Left lung (tissue), 10 donors: ENCODE results near the gene ARL16. TPM values are rescaled to one million over a fixed set of nuclear protein-coding genes. Genes with fewer than 3 reads are reported as not detected.

Experiments
- ATAC-seq: fragments of 200-7000 bp; cut with Tn5 transposase; one replicate; pipeline ENCODE4 v1.9.1; 2020; ENCODE audit warnings: moderate library complexity
- DNase-seq, 4 donors: peaks; one replicate each; pipeline ENCODE4 v3.0.0-alpha.2; 2013 to 2020
- H3K27ac ChIP-seq, 2 donors: fragments of 200-600 bp; sonication (generic) in 1 of 2; one replicate each; pipeline versions ENCODE4 v1.5.0 to v1.8.0; 2020 to 2021
- H3K27me3 ChIP-seq, 2 donors: fragments of 200-600 bp; sonication (generic) in 1 of 2; one replicate each; pipeline versions ENCODE4 v1.5.0 to v1.8.0; 2020 to 2021
- H3K36me3 ChIP-seq, 2 donors: fragments of 200-600 bp; sonication (generic) in 1 of 2; one replicate each; pipeline versions ENCODE4 v1.5.0 to v1.8.0; 2020 to 2021
- H3K4me1 ChIP-seq, 2 donors: fragments of 200-600 bp; one replicate each; pipeline ENCODE4 v1.8.0; 2021
- H3K4me3 ChIP-seq, 2 donors: fragments of 200-600 bp; sonication (generic) in 1 of 2; one replicate each; pipeline versions ENCODE4 v1.5.0 to v1.8.0; 2020 to 2021; ENCODE audit warnings: mild to moderate bottlenecking in 1 of 2
- H3K9me3 ChIP-seq, 2 donors: fragments of 200-600 bp; sonication (generic) in 1 of 2; one replicate each; pipeline versions ENCODE4 v1.5.0 to v1.8.0; 2020 to 2021
- CTCF ChIP-seq, 2 donors: fragments of 200-600 bp; sonication (generic) in 1 of 2; IDR thresholded peaks; one replicate each; pipeline versions ENCODE4 v1.5.0 to v1.8.0; 2021; ENCODE audit warnings: antibody characterized with exemption in 2 of 2
- intact Hi-C, 2 donors: fragments of 100-400 bp; cut with DNase I; formaldehyde crosslinking; loops; one replicate each; pipeline versions ENCODE4 v1.11.2 to v1.14.2; 2022
- polyA plus RNA-seq, 6 donors: library from polyadenylated mRNA; unstranded; fragments of 120-200 nt; gene quantifications; one replicate each; pipeline ENCODE4 v1.2.1, GENCODE V29; 2013; ENCODE audit not compliant: insufficient read length in 6 of 6
- total RNA-seq, 2 donors: library from RNA; stranded (reverse); fragmentation: NEBNext Ultra II Directional; extraction: Animal tissue kit (Norgen Biotek cat#: 25700); gene quantifications; one replicate each; pipeline ENCODE4 v1.2.1, GENCODE V29; 2021
- donor health status: DM: no; HTN: yes; CAD: no.
- donor health status: DM: no; HTN: no; CAD: no.

ARL16 gene
- total and polyA plus RNA-seq, 8 donors: 22.5 to 48.1 (median 41.9) TPM

DNA sequence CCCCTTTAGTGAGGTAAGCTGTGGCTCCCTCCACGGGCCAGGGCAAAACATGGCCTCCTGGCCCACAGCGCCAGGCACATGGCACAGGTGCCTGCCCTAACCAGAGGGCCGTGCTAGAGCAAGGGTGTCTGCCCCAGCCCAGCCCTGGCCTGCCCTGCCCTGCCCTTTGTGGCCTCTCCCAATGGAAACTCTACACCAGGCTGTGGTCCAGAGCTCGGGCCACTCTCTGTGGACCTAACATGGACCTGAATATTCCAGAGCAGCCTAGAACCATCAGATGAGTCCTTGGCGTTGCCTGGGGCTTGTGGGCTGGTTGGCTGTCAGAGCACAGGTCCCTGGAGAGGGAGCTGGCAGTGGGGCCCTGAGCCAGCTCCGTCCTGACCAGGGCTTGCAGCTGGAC, 11.6 kb upstream of the ARL16 start:
- ATAC-seq (no peak), DNase-seq (no peak)
- Histone ChIP-seq H3K36me3 (peaks cover 0 to 100% of the 10 kb centered on the region in 2 donors), H3K4me1 (no peaks in the 10 kb centered on the region), H3K27me3 (no peaks in the 10 kb centered on the region), H3K27ac (no peak overlapping the region), H3K4me3 (no peak overlapping the region), H3K9me3 (no peaks in the 10 kb centered on the region)
- no peak for TF ChIP-seq CTCF (IDR thresholded peaks at IDR 0.05)
- intact Hi-C loops: no loop called here

DNA sequence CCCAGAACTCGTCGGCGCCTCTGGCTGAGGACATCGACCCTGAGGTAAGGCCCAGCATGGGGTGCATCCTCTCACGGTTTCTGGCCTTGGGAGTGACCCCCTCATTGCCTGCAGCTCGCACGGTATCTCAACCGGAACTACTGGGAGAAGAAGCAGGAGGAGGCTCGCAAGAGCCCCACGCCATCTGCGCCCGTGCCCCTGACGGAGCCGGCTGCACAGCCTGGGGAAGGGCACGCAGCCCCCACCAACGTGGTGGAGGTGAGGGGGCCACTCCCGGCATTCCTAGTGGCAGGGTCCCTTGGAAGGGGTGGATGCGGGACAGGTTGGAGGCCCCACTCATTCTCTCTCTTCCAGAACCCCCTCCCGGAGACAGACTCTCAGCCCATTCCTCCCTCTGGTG, 11.2 kb upstream of the ARL16 start:
- DNase-seq: no peak
- H3K4me1 ChIP-seq: no peaks in the 10 kb centered on the region
- intact Hi-C loops: no loop called here
- no peaks in the 10 kb centered on the region for H3K27me3 ChIP-seq
- H3K27ac ChIP-seq: no peak overlapping the region
- no peak overlapping the region for H3K4me3 ChIP-seq
- peaks cover 0 to 100% of the 10 kb centered on the region in 2 donors for H3K36me3 ChIP-seq
- H3K9me3 ChIP-seq: no peaks in the 10 kb centered on the region
- no peak for ATAC-seq
- no peak for TF ChIP-seq CTCF (IDR thresholded peaks at IDR 0.05)

DNA sequence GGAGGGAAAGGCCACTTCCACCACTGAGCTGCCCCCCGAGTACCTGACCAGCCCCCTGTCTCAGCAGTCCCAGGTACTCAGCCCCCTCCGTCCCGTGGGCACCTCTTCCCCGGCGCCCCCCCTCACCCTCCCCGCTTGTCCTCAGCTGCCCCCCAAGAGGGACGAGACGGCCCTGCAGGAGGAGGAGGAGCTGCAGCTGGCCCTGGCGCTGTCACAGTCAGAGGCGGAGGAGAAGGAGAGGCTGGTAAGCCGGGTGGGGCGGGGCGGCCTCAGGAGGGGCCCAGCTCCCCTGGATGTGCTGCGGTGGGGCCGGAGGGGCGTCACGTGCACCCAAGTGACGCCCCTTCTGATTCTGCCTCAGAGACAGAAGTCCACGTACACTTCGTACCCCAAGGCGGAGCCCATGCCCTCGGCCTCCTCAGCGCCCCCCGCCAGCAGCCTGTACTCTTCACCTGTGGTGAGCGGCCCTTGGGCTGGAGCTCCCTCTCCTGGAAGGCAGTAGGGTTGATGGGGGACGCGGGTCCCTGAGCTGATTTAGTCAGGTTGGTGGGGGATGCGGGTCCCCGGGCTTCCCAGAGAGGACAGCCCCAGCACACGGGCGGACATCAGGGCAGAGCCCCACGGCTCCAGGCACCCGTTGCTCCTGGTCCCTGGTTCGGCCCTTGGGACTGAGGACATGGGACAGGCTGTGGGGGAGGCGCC, 10.1 kb upstream of the ARL16 start:
- Histone ChIP-seq H3K4me3 (no peak overlapping the region), H3K27ac (no peak overlapping the region), H3K27me3 (no peaks in the 10 kb centered on the region), H3K36me3 (peaks cover 0 to 100% of the 10 kb centered on the region in 2 donors), H3K4me1 (no peaks in the 10 kb centered on the region), H3K9me3 (no peaks in the 10 kb centered on the region)
- no peak for DNase-seq
- intact Hi-C loops: no loop called here
- no peak for TF ChIP-seq CTCF (IDR thresholded peaks at IDR 0.05)
- no peak for ATAC-seq

DNA sequence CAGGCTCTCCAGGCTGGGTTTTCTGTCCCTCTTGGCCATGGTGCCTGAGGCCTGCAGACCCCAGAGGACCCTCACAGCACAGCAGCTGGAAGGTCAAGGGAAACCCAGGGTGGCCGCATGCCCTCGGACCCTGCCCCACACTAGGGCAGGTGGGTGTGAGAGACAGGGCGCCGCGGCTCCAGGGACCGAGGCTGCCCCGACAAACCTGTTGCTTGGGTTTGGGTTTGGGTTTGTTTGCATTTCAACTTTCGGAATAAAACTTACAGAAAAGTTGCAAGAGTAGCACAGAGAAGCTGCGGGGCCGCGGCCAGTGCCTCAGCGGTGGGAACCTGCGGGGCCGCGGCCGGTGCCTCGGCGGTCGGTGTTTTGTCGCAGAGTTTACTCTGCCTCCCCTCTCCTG, 8.0 kb upstream of the ARL16 start:
- Histone ChIP-seq H3K27ac (no peak overlapping the region), H3K4me1 (no peaks in the 10 kb centered on the region), H3K36me3 (peaks cover 0 to 100% of the 10 kb centered on the region in 2 donors), H3K9me3 (no peaks in the 10 kb centered on the region), H3K27me3 (no peaks in the 10 kb centered on the region), H3K4me3 (no peak overlapping the region)
- TF ChIP-seq CTCF (IDR thresholded peaks at IDR 0.05): no peak
- DNase-seq: no peak
- intact Hi-C loops: no loop called here
- no peak for ATAC-seq

DNA sequence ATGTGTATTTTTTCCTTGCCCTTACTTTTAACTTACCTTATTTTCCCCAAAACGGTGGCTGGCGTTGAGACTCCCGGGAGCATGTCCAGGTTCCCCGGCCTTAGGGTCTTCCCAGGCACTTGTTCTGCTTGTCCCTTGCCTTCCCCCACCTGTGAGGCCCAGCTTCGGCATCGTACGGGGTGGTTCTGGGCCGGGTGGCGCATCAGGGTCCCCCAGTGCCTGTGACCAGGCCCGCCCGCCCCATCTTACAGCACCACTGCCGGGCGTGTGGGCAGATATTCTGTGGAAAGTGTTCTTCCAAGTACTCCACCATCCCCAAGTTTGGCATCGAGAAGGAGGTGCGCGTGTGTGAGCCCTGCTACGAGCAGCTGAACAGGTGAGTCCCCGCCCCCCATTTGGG, 7.6 kb upstream of the ARL16 start:
- H3K4me1 ChIP-seq: peaks cover 0 to under 1% of the 10 kb centered on the region in 2 donors
- H3K9me3 ChIP-seq: no peaks in the 10 kb centered on the region
- no peak for TF ChIP-seq CTCF (IDR thresholded peaks at IDR 0.05)
- H3K36me3 ChIP-seq: peaks cover 0 to 100% of the 10 kb centered on the region in 2 donors
- no peak overlapping the region for H3K27ac ChIP-seq
- no peak overlapping the region for H3K4me3 ChIP-seq
- ATAC-seq (no peak), DNase-seq (no peak)
- H3K27me3 ChIP-seq: no peaks in the 10 kb centered on the region
- intact Hi-C loops: no loop called here
